GM10248 (cell line): ENCODE results near the gene CRYBA4.
"Not testable (repeated sequence)": the region's sequence is repeated elsewhere in the genome, so short reads cannot be mapped to it uniquely, and the experiment has no call there.

Source experiments
- CTCF ChIA-PET: fragments of 300-600 bp; sonication (Branson Sonifier 250); formaldehyde crosslinking; extraction: SDS; loops from one replicate; lab custom pipeline; 2021; ENCODE audit warnings: antibody characterized with exemption; lab: Yijun Ruan, JAX
- POLR2A ChIA-PET: fragments of 350-650 bp; sonication (Branson Sonifier 250); formaldehyde crosslinking; extraction: SDS; loops from one replicate; lab custom pipeline; 2020; ENCODE audit warnings: antibody characterized with exemption; lab: Yijun Ruan, JAX
- DNase-seq: peaks from one replicate; pipeline ENCODE4 v3.0.0; 2012; ENCODE audit errors: extremely low spot score
- TF ChIP-seq, protein P1 (sequence below): IDR thresholded peaks from 2 replicates; pipeline ENCODE4 v1.5.1; 2012; ENCODE audit warnings: mild to moderate bottlenecking, low read depth; ENCODE audit errors: extremely low read depth, missing control alignments, control extremely low read depth

Gene CRYBA4

DNA sequence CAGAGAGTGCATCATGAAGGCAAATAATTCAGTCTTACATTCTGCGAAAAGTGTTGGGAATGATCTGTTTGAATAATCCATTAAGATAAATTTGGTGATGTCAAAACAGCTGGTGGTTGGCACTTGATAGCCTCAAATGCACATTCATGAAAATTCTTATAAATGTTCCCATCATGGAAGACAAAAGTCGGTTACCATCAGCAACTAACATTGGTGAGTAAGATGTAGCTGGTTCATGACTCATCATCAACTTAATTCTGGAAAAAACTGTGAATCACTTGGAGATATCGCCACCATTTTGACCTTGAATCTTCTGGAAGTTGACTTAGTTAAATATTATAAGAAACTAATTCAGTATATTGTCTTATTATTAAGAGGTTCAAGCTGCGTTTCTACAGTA lies 15.2 kb upstream of the CRYBA4 start:
- POLR2A ChIA-PET: no interaction called here
- CTCF ChIA-PET: no interaction called here

DNA sequence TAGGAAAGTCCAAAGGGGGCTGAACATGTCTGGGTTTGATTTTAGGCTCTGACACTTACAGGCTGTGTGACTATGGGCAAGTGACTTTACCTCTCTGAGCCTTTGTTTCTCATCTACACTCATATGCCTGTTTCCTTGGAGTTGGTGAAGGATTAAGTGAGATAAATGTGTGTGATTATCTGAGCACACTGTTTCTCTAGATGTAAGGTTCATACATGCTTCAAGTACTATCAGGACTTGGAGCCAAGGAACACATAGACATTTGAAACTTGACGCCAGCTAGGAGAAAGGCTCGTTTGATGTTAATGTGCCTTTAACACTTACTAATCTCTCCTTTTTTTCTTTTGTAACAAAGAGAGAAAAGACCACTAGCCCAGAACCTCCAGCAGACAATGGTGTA lies 13.6 kb upstream of the CRYBA4 start:
- no peak for DNase-seq
- CTCF ChIA-PET: interaction anchor here (1.2 kb wide), 1 partner anchor 13 kb away, joined by 3 read pairs; no protein-coding TSS in a partner anchor
- TF ChIP-seq, protein P1, sequence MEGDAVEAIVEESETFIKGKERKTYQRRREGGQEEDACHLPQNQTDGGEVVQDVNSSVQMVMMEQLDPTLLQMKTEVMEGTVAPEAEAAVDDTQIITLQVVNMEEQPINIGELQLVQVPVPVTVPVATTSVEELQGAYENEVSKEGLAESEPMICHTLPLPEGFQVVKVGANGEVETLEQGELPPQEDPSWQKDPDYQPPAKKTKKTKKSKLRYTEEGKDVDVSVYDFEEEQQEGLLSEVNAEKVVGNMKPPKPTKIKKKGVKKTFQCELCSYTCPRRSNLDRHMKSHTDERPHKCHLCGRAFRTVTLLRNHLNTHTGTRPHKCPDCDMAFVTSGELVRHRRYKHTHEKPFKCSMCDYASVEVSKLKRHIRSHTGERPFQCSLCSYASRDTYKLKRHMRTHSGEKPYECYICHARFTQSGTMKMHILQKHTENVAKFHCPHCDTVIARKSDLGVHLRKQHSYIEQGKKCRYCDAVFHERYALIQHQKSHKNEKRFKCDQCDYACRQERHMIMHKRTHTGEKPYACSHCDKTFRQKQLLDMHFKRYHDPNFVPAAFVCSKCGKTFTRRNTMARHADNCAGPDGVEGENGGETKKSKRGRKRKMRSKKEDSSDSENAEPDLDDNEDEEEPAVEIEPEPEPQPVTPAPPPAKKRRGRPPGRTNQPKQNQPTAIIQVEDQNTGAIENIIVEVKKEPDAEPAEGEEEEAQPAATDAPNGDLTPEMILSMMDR: no peak
- POLR2A ChIA-PET: no interaction called here

More for the DNA sequence above, 15.2 kb upstream of the CRYBA4 start:
- DNase-seq: no peak
- TF ChIP-seq, protein P1: no peak

DNA sequence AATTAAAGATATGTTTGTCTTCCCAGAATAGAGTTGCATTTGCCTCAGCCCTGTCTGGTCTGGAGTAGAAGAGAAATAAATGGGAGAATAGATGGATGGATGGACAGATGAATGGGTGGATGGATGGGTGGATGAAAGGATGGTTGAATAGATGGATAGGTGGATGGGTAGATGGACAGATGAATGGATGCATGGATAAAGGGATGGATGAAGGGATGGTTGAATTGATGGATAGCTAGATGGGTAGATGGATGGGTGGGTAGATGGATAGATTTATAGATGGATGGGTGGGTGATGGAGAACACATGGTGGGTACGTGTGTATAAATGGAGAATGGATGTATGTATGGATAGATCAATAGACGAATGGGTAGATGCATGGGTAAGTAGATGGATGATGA lies 12.5 kb upstream of the CRYBA4 start:
- ChIA-PET POLR2A (no interaction called here), CTCF (interaction anchor here (0.7 kb wide), 1 partner anchor 15 kb away, joined by 4 read pairs; no protein-coding TSS in a partner anchor)
- TF ChIP-seq, protein P1: no peak
- DNase-seq: no peak

DNA sequence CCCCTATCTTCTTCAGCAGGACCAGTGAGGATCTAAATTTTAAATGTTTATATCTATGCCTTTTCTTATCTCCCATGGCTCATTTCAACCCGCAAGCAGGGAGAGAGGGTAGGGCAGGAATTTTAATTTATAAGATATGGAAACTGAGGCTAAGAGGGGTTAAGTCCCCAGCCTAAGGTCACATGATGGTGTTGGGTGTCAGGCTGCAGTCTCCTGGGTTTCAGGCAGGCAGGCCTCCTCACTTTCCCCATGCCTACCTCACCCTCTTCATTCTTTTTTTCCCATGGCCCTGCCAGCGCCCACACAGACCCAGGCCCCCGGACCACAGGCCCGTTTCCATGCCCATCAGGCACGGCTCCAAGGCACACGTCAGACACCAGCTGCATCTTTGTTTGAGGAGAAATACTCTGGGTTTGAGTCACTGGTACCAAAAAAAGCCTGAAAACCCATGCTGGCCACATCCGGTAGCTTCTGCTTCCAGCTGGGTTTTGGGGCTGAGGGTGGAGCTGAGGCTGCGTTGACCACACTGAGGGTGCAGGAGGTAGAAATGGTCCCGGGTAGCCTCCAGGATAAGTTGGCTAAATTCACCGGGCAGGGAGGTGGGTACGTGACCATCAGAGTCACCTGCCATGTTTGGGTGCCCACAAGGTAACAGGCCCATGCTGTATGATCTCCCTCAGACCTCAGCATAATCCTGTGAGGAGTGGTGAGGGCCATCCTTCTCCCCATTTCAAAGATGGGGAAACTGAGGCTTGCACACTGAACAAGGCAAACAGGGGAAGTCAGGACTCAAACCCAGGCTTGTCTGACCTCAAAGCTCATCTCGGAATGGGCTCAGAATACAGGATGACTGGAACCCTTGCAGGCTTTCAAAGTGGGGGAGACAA lies 11.4 kb upstream of the CRYBA4 start:
- ChIA-PET POLR2A (interaction anchor here (0.7 kb wide), 1 partner anchor 127 kb away, joined by 3 read pairs; the partner anchor contains the start of genes HPS4 and SRRD), CTCF (interaction anchor here (1.2 to 1.8 kb wide), 2 partner anchors 16 to 21 kb away, joined by 3 to 6 read pairs; no protein-coding TSS in a partner anchor)
- TF ChIP-seq, protein P1: no peak
- peak; percentile 85 for DNase-seq

DNA sequence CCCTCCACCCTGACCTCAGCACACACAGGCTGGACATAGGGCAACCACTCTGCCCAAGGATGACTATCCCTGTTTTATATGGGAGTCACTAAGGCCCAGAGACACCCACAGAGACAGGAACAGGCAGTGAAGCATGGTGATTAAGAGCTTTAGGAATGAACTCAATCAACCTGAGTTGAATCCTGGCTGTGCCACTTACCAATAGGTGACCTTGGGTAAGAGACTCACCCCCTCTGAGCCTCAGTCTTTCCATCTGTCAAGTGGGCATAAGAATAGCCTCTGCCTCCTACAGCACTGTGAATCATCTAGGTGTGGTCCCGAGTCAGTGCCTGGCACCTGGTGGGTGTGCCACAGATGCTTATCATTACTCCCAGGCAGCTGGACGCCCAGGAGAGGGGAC lies 10.8 kb upstream of the CRYBA4 start:
- TF ChIP-seq, protein P1: no peak
- no peak for DNase-seq
- POLR2A ChIA-PET: interaction anchor here (0.7 kb wide), 1 partner anchor 128 kb away, joined by 3 read pairs; the partner anchor contains the start of genes HPS4 and SRRD
- CTCF ChIA-PET: interaction anchor here (1.2 to 1.8 kb wide), 2 partner anchors 17 to 22 kb away, joined by 3 to 6 read pairs; no protein-coding TSS in a partner anchor

DNA sequence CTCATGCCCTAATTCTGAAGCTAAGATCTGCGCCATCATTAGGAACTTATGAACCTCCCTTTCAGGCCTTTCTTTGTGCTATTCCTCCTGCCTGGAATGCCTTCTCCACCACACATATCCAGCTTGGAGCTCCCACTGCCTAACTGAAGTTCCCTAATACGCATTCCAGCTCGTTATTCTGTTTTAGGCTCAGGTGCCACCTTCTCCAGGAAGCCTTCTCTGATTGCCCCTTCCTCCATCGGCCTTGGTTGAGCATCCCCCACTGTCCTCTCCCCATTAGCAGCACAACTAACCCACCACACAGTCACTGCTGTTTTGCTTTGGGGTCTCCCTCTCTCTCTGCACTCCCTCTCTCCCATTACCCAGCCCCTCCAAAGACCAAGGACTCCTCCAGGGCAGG lies 9.1 kb upstream of the CRYBA4 start:
- TF ChIP-seq, protein P1: no peak
- no peak for DNase-seq
- CTCF ChIA-PET: interaction anchor here (0.7 to 1.5 kb wide), 3 partner anchors 10 to 31 kb away, joined by 3 to 5 read pairs (median 4); no protein-coding TSS in a partner anchor
- POLR2A ChIA-PET: no interaction called here

DNA sequence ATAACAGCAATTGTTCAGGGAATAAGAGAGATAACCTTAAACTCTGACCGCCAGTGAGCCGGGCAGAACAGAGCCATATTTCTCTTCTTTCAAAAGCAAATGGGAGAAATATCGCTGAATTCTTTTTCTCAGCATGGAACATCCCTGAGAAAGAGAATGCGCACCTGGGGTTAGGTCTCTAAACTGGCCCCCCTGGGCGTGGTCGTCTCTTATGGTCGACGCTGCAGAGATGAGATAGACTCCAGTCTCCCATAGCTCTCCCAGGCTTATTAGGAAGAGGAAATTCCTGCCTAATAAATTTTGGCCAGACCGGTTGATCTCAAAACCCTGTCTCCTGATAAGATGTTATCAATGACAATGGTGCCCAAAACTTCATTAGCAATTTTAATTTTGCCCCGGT lies 8.0 kb upstream of the CRYBA4 start:
- DNase-seq, CTCF ChIA-PET, POLR2A ChIA-PET: not testable (repeated sequence)
